GM23338 (cell line): ENCODE measurements around the gene TTLL5. TPM values are rescaled to one million over a fixed set of nuclear protein-coding genes. Genes with fewer than 3 reads are reported as not detected.

Experiments
- ATAC-seq: fragments of 200-7000 bp; cut with Tn5 transposase; 3 replicates; pipeline ENCODE4 v1.9.1; 2020
- DNase-seq: peaks from one replicate; pipeline ENCODE4 v3.0.0-alpha.2; 2015; ENCODE audit warnings: low spot score
- H2AFZ ChIP-seq: fragments of 200-600 bp; sonication (generic); 2 replicates; pipeline ENCODE4 v1.8.0; 2016; ENCODE audit warnings: antibody characterized with exemption, mild to moderate bottlenecking, moderate library complexity
- H3F3A ChIP-seq: fragments of 200-600 bp; sonication (generic); replicated peaks from 2 replicates; pipeline ENCODE4 v1.8.0; 2017; ENCODE audit warnings: antibody characterized with exemption, mixed run types, low read depth
- H3K27ac ChIP-seq: fragments of 200-600 bp; sonication (generic); 2 replicates; pipeline ENCODE4 v1.6.1; 2016; ENCODE audit warnings: low read depth
- H3K27me3 ChIP-seq: fragments of 200-600 bp; sonication (generic); 2 replicates; pipeline ENCODE4 v1.8.0; 2016; ENCODE audit warnings: mild to moderate bottlenecking, mixed run types, moderate library complexity; ENCODE audit not compliant: insufficient read depth
- H3K36me3 ChIP-seq: fragments of 200-600 bp; sonication (generic); 2 replicates; pipeline ENCODE4 v1.8.0; 2016; ENCODE audit warnings: mild to moderate bottlenecking; ENCODE audit not compliant: insufficient read depth
- H3K4me1 ChIP-seq: fragments of 200-600 bp; sonication (generic); 2 replicates; pipeline ENCODE4 v1.8.0; 2016; ENCODE audit warnings: mild to moderate bottlenecking, moderate library complexity; ENCODE audit not compliant: insufficient read depth
- H3K4me2 ChIP-seq: fragments of 200-600 bp; sonication (generic); 2 replicates; pipeline ENCODE4 v1.7.1; 2017; ENCODE audit warnings: mixed run types
- H3K4me3 ChIP-seq: fragments of 200-600 bp; sonication (generic); 2 replicates; pipeline ENCODE4 v1.6.1; 2016; ENCODE audit warnings: mixed run types
- H3K79me2 ChIP-seq: fragments of 200-600 bp; sonication (generic); replicated peaks from 2 replicates; pipeline ENCODE4 v1.8.0; 2017; ENCODE audit warnings: mild to moderate bottlenecking; ENCODE audit not compliant: insufficient read depth
- H3K9me2 ChIP-seq: fragments of 200-600 bp; sonication (generic); 2 replicates; pipeline ENCODE4 v1.8.0; 2017; ENCODE audit not compliant: insufficient read depth
- H4K20me1 ChIP-seq: fragments of 200-600 bp; sonication (generic); replicated peaks from 2 replicates; pipeline ENCODE4 v1.8.0; 2017; ENCODE audit warnings: mild to moderate bottlenecking; ENCODE audit not compliant: insufficient read depth
- H3K27ac Mint-ChIP-seq: 2 replicates; pipeline ENCODE4 v1.8.0; 2020; ENCODE audit warnings: inconsistent platforms, mild to moderate bottlenecking, moderate library complexity, mixed read lengths
- H3K27me3 Mint-ChIP-seq: 3 replicates; pipeline ENCODE4 v1.8.0; 2022; ENCODE audit warnings: low read depth, mild to moderate bottlenecking, moderate library complexity, mixed read lengths, inconsistent platforms; ENCODE audit not compliant: insufficient read depth, poor library complexity
- H3K36me3 Mint-ChIP-seq: 3 replicates; pipeline ENCODE4 v1.8.0; 2021; ENCODE audit warnings: low read depth, mild to moderate bottlenecking, inconsistent platforms, moderate library complexity, mixed read lengths
- H3K4me1 Mint-ChIP-seq: 3 replicates; pipeline ENCODE4 v1.8.0; 2020; ENCODE audit warnings: mild to moderate bottlenecking, inconsistent platforms, mixed read lengths
- H3K4me3 Mint-ChIP-seq: 3 replicates; pipeline ENCODE4 v1.8.0; 2021; ENCODE audit warnings: moderate library complexity, mild to moderate bottlenecking, inconsistent platforms, mixed read lengths
- H3K9me3 Mint-ChIP-seq: 3 replicates; pipeline ENCODE4 v1.8.0; 2020; ENCODE audit warnings: moderate library complexity, mild to moderate bottlenecking, inconsistent platforms, mixed read lengths
- CREB1 ChIP-seq: fragments of 250-450 bp; sonication (Bioruptor Pico); IDR thresholded peaks from 2 replicates; pipeline ENCODE4 v1.5.0; 2020; ENCODE audit warnings: low read depth, mild to moderate bottlenecking, moderate library complexity
- EZH2 ChIP-seq: fragments of 200-600 bp; sonication (generic); IDR thresholded peaks from one replicate; pipeline ENCODE4 v1.8.0; 2017; ENCODE audit warnings: antibody characterized with exemption, mild to moderate bottlenecking, low read depth; ENCODE audit not compliant: unreplicated experiment
- JUNB ChIP-seq: IDR thresholded peaks from one replicate; pipeline ENCODE4 v1.6.1; 2016; ENCODE audit warnings: antibody characterized with exemption; ENCODE audit not compliant: unreplicated experiment
- NANOG ChIP-seq: IDR thresholded peaks from 2 replicates; pipeline ENCODE4 v1.6.1; 2016; ENCODE audit warnings: antibody characterized with exemption, borderline replicate concordance
- POLR2AphosphoS5 ChIP-seq: IDR thresholded peaks from 2 replicates; pipeline ENCODE4 v1.6.1; 2016; ENCODE audit warnings: antibody characterized with exemption, low read depth
- REST ChIP-seq: IDR thresholded peaks from one replicate; pipeline ENCODE4 v1.6.1; 2018; ENCODE audit warnings: antibody characterized with exemption; ENCODE audit not compliant: unreplicated experiment
- STAT1 ChIP-seq: IDR thresholded peaks from one replicate; pipeline ENCODE4 v1.6.1; 2016; ENCODE audit warnings: antibody characterized with exemption; ENCODE audit not compliant: unreplicated experiment
- ZNF114 ChIP-seq: fragments of 250-450 bp; sonication (Bioruptor Pico); IDR thresholded peaks from 2 replicates; pipeline ENCODE4 v1.5.0; 2020; ENCODE audit warnings: mild to moderate bottlenecking, moderate library complexity
- ZNF331 ChIP-seq: fragments of 250-450 bp; sonication (Bioruptor Pico); IDR thresholded peaks from 2 replicates; pipeline ENCODE4 v1.5.0; 2020; ENCODE audit warnings: low read depth, mild to moderate bottlenecking, moderate library complexity
- ZNF462 ChIP-seq: fragments of 250-450 bp; sonication (Bioruptor Pico); IDR thresholded peaks from 2 replicates; pipeline ENCODE4 v1.5.0; 2020; ENCODE audit warnings: mild to moderate bottlenecking, moderate library complexity
- polyA plus RNA-seq: library from polyadenylated mRNA; unstranded; fragments of >200 nt; fragmentation: Nextera tagmentation; extraction: Ambion mirVana; gene quantifications from 2 replicates; pipeline ENCODE4 v1.2.1, GENCODE V29; 2016
- total RNA-seq: library from RNA; depleted of rRNA; stranded (reverse); fragments of >200 nt; shearing (Covaris generic); gene quantifications from 2 replicates; pipeline ENCODE4 v1.2.3, GENCODE V29; 2014
- TF ChIP-seq, protein P1 (sequence below), 2 experiments: fragments of 200-600 bp in 1 of 2; sonication (generic) in 1 of 2; conservative IDR thresholded peaks; 2 replicates each; pipeline versions ENCODE4 v1.5.1 to v1.6.1; 2016 to 2017; ENCODE audit warnings: antibody characterized with exemption in 2 of 2, low read depth in 2 of 2, mild to moderate bottlenecking in 2 of 2, moderate library complexity in 1 of 2
- TF ChIP-seq, protein P2 (sequence below): IDR thresholded peaks from 2 replicates; pipeline ENCODE4 v1.6.1; 2016; ENCODE audit warnings: antibody characterized with exemption

The TTLL5 gene
- total and polyA plus RNA-seq, 2 experiments from 2014 or later: 33.5 to 35.4 TPM

- peak; percentile 95 for TF ChIP-seq CREB1 (CRISPR knock-in tag)
These were observed at the start of gene TTLL5, which contains the start of gene ERG28 (continued) for GRCh38 chr14:75660630-75661498.

DNA sequence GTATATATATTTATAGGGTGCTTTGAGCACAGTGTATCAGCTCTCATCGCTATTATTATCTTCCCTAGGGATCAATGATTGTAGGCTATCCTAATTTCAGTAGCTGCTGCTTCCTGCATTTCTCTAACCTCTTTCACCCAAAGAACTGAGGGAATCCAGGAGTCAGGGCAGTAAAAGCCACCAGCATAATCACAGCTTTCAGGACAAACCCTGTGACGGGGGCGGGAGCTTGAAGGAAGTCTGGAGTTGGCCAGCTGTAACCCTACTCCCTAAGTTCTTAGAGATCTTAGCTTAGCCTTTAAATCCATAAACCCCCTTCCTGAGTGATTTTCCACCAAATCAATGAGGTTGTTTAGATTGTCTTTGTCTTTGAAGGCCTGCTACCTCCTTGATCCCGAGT, 48.9 kb upstream of the TTLL5 start:
- Mint-ChIP-seq H3K27ac (no peak overlapping the region), H3K4me1 (no peaks in the 10 kb centered on the region), H3K4me3 (no peak overlapping the region), H3K9me3 (no peaks in the 10 kb centered on the region), H3K27me3 (no peaks in the 10 kb centered on the region), H3K36me3 (no peaks in the 10 kb centered on the region; the same call in 1 of the 3 replicates)
- ATAC-seq (no peak), DNase-seq (no peak)
- Histone ChIP-seq H4K20me1 (no peaks in the 10 kb centered on the region), H3K36me3 (no peaks in the 10 kb centered on the region), H3F3A (no peaks in the 10 kb centered on the region), H3K4me1 (no peaks in the 10 kb centered on the region), H3K79me2 (no peaks in the 10 kb centered on the region), H3K4me3 (no peak overlapping the region), H3K4me2 (no peak overlapping the region), H3K27me3 (no peaks in the 10 kb centered on the region), H3K27ac (no peak overlapping the region), H2AFZ (no peak overlapping the region), H3K9me2 (no peaks in the 10 kb centered on the region)
- no peak for TF ChIP-seq EZH2
- TF ChIP-seq, protein P1, sequence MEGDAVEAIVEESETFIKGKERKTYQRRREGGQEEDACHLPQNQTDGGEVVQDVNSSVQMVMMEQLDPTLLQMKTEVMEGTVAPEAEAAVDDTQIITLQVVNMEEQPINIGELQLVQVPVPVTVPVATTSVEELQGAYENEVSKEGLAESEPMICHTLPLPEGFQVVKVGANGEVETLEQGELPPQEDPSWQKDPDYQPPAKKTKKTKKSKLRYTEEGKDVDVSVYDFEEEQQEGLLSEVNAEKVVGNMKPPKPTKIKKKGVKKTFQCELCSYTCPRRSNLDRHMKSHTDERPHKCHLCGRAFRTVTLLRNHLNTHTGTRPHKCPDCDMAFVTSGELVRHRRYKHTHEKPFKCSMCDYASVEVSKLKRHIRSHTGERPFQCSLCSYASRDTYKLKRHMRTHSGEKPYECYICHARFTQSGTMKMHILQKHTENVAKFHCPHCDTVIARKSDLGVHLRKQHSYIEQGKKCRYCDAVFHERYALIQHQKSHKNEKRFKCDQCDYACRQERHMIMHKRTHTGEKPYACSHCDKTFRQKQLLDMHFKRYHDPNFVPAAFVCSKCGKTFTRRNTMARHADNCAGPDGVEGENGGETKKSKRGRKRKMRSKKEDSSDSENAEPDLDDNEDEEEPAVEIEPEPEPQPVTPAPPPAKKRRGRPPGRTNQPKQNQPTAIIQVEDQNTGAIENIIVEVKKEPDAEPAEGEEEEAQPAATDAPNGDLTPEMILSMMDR (conservative IDR thresholded peaks at IDR 0.05; ENCODE audit: low read depth in 2 of 2): no peak
- TF ChIP-seq ZNF462 (CRISPR knock-in tag): no peak
- no peak for TF ChIP-seq STAT1
- no peak for TF ChIP-seq CREB1 (CRISPR knock-in tag)
- no peak for TF ChIP-seq POLR2AphosphoS5
- TF ChIP-seq ZNF114: no peak
- TF ChIP-seq, protein P2, sequence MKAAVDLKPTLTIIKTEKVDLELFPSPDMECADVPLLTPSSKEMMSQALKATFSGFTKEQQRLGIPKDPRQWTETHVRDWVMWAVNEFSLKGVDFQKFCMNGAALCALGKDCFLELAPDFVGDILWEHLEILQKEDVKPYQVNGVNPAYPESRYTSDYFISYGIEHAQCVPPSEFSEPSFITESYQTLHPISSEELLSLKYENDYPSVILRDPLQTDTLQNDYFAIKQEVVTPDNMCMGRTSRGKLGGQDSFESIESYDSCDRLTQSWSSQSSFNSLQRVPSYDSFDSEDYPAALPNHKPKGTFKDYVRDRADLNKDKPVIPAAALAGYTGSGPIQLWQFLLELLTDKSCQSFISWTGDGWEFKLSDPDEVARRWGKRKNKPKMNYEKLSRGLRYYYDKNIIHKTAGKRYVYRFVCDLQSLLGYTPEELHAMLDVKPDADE: no peak
- no peak for TF ChIP-seq NANOG
- TF ChIP-seq REST: no peak
- TF ChIP-seq ZNF331 (CRISPR knock-in tag): no peak
- TF ChIP-seq JUNB: no peak
